CD14-positive monocyte (primary cell): Measurements from ENCODE around the gene SCN2A. TPM values are rescaled to one million over a fixed set of nuclear protein-coding genes. Genes with fewer than 3 reads are reported as not detected.

Experiments
- DNase-seq, 3 donors: peaks; one replicate each; pipeline ENCODE4 v3.0.0-alpha.2; 2011 to 2022
- H2AFZ ChIP-seq: 2 replicates; pipeline ENCODE4 v1.6.0; 2012; ENCODE audit warnings: mild to moderate bottlenecking, low read depth, low read length, inconsistent platforms; ENCODE audit not compliant: insufficient read depth, poor library complexity, severe bottlenecking
- H3K27ac ChIP-seq, 2 donors: 1 replicate in 1 of 2; 2 replicates in 1 of 2; pipeline ENCODE4 v1.5.1; 2012 to 2013; ENCODE audit warnings: low read length in 2 of 2, control low read depth in 1 of 2, inconsistent platforms in 1 of 2, low read depth in 1 of 2, mild to moderate bottlenecking in 1 of 2
- H3K27me3 ChIP-seq, 2 donors: one replicate each; pipeline versions ENCODE4 v1.6.0 to v1.6.1; 2011 to 2013; ENCODE audit warnings: low read length in 2 of 2; ENCODE audit not compliant: control insufficient read depth in 2 of 2, insufficient read depth in 2 of 2
- H3K36me3 ChIP-seq, 2 donors: replicated peaks in 1 of 2; 1 replicate in 1 of 2; 2 replicates in 1 of 2; pipeline versions ENCODE4 v1.5.1 to v1.6.1; 2012 to 2013; ENCODE audit warnings: low read length in 2 of 2, control low read depth in 1 of 2, inconsistent platforms in 1 of 2, mild to moderate bottlenecking in 1 of 2; ENCODE audit not compliant: insufficient read depth in 2 of 2, control insufficient read depth in 1 of 2
- H3K4me1 ChIP-seq, 2 donors: 1 replicate in 1 of 2; 2 replicates in 1 of 2; pipeline versions ENCODE4 v1.5.1 to v1.6.1; 2012 to 2013; ENCODE audit warnings: low read length in 2 of 2, control low read depth in 1 of 2, inconsistent platforms in 1 of 2, mild to moderate bottlenecking in 1 of 2, moderate library complexity in 1 of 2; ENCODE audit not compliant: insufficient read depth in 2 of 2, control insufficient read depth in 1 of 2
- H3K4me2 ChIP-seq: replicated peaks from 2 replicates; pipeline ENCODE3; 2012; ENCODE audit warnings: low read length, moderate library complexity, mild to moderate bottlenecking; ENCODE audit not compliant: poor library complexity, severe bottlenecking; ENCODE audit errors: extremely low read depth
- H3K4me3 ChIP-seq, 3 experiments: fragments of 200-600 bp in 1 of 3; sonication (generic) in 1 of 3; replicated peaks in 1 of 3; 1 replicate in 2 of 3; 2 replicates in 1 of 3; pipeline ENCODE4 v1.5.1; 2011 to 2013; ENCODE audit warnings: low read length in 3 of 3, mild to moderate bottlenecking in 3 of 3, control low read depth in 2 of 3, low read depth in 2 of 3, inconsistent platforms in 1 of 3, moderate library complexity in 1 of 3
- H3K79me2 ChIP-seq: 2 replicates; pipeline ENCODE4 v1.6.0; 2012; ENCODE audit warnings: mild to moderate bottlenecking, control low read depth, inconsistent platforms, low read length, moderate library complexity; ENCODE audit not compliant: insufficient read depth
- H3K9ac ChIP-seq: 2 replicates; pipeline ENCODE4 v1.6.0; 2017; ENCODE audit warnings: low read length, mild to moderate bottlenecking; ENCODE audit not compliant: insufficient read depth, poor library complexity, severe bottlenecking
- H3K9me3 ChIP-seq, 2 donors: replicated peaks in 1 of 2; 1 replicate in 1 of 2; 2 replicates in 1 of 2; pipeline versions ENCODE4 v1.5.1 to v1.6.1; 2012 to 2013; ENCODE audit warnings: low read length in 2 of 2, control low read depth in 1 of 2; ENCODE audit not compliant: control insufficient read depth in 1 of 2, insufficient read depth in 1 of 2
- H4K20me1 ChIP-seq: 2 replicates; pipeline ENCODE4 v1.6.0; 2012; ENCODE audit warnings: mild to moderate bottlenecking, low read length, control low read depth, moderate library complexity; ENCODE audit not compliant: insufficient read depth
- H3K27ac Mint-ChIP-seq, 7 donors: one replicate each; pipeline ENCODE4 v1.8.0; 2020; ENCODE audit warnings: mild to moderate bottlenecking in 7 of 7, mixed read lengths in 7 of 7, moderate library complexity in 6 of 7, inconsistent platforms in 2 of 7
- H3K27me3 Mint-ChIP-seq, 3 donors: one replicate each; pipeline ENCODE4 v1.8.0; 2021 to 2022; ENCODE audit warnings: low read depth in 3 of 3, mild to moderate bottlenecking in 3 of 3, mixed read lengths in 3 of 3, moderate library complexity in 3 of 3, inconsistent platforms in 1 of 3
- H3K36me3 Mint-ChIP-seq, 2 donors: one replicate each; pipeline ENCODE4 v1.8.0; 2020; ENCODE audit warnings: mixed read lengths in 2 of 2, inconsistent platforms in 1 of 2, mild to moderate bottlenecking in 1 of 2
- H3K4me1 Mint-ChIP-seq: one replicate; pipeline ENCODE4 v1.8.0; 2020; ENCODE audit warnings: mild to moderate bottlenecking, mixed read lengths
- H3K4me3 Mint-ChIP-seq, 2 donors: one replicate each; pipeline ENCODE4 v1.8.0; 2020; ENCODE audit warnings: mild to moderate bottlenecking in 2 of 2, mixed read lengths in 2 of 2, moderate library complexity in 1 of 2
- H3K9me3 Mint-ChIP-seq, 7 donors: one replicate each; pipeline ENCODE4 v1.8.0; 2020 to 2022; ENCODE audit warnings: mixed read lengths in 7 of 7, mild to moderate bottlenecking in 6 of 7, moderate library complexity in 6 of 7, inconsistent platforms in 2 of 7
- CTCF ChIP-seq: fragments of 200-600 bp; IDR thresholded peaks from one replicate; pipeline ENCODE4 v1.8.0; 2022; ENCODE audit warnings: antibody characterized with exemption, mild to moderate bottlenecking
- whole genome bisulfite sequencing: methylation state at CpG from one replicate; pipeline ENCODE4 v1.1.5; 2013; ENCODE audit warnings: missing lambda C conversion rate; ENCODE audit not compliant: insufficient coverage; 5-methylcytosine and 5-hydroxymethylcytosine counted together
- intact Hi-C, 2 donors: fragments of 100-400 bp; cut with micrococcal nuclease; formaldehyde crosslinking; loops; one replicate each; pipeline versions ENCODE4 v1.15.0 to v1.15.1; 2023
- polyA plus RNA-seq, 3 donors: library from polyadenylated mRNA; depleted of rRNA in 1 of 3; unstranded in 2 of 3; stranded (reverse) in 1 of 3; fragments of 300-500 nt in 2 of 3; fragments of >200 nt in 1 of 3; fragmentation: Illumina TruSeq in 2 of 3; gene quantifications; 1 replicate in 2 of 3; 2 replicates in 1 of 3; pipeline ENCODE4 v1.2.3, GENCODE V29; 2012 to 2021

SCN2A gene
- polyA plus RNA-seq, 3 donors: not detected

DNA sequence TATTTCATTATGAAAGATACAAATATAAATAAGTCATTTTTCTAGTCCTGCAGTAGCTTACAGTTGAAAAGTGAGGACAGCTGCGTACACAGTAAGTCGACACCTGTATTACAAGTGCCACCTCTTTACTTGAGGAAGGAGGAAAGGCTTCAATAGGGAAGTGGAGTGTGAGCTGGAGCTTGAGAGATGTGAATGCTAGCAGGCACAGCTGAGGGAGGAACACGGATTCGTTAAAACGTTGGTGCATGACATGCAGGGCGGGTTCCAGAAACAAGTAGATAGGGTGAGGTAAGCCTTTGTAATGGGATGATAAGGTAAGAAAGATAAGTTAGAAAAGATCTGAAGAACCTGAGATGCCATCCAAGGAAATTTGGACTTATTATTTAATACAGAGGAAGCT lies 132.1 kb downstream of the SCN2A start:
- H3K4me2 ChIP-seq: no peak overlapping the region
- no peak overlapping the region for H3K9ac ChIP-seq
- H3K9me3 Mint-ChIP-seq: no peaks in the 10 kb centered on the region
- H4K20me1 ChIP-seq: no peaks in the 10 kb centered on the region
- no peak overlapping the region for H3K27ac ChIP-seq
- no peak for DNase-seq
- no peaks in the 10 kb centered on the region for H3K36me3 ChIP-seq
- no peaks in the 10 kb centered on the region for H3K36me3 Mint-ChIP-seq
- no peak overlapping the region for H3K4me3 ChIP-seq
- no peaks in the 10 kb centered on the region for H3K4me1 Mint-ChIP-seq
- H3K4me1 ChIP-seq: no peaks in the 10 kb centered on the region
- H3K27me3 ChIP-seq: no peaks in the 10 kb centered on the region
- 91% methylated on average over 6 of the region's 6 CpGs for WGBS
- no peaks in the 10 kb centered on the region for H3K79me2 ChIP-seq
- H3K9me3 ChIP-seq: no peaks in the 10 kb centered on the region
- intact Hi-C loops: no loop called here
- H3K4me3 Mint-ChIP-seq: no peak overlapping the region
- peaks cover 0 to 3% (median 0%) of the 10 kb centered on the region in 3 donors for H3K27me3 Mint-ChIP-seq
- H2AFZ ChIP-seq: no peak overlapping the region
- TF ChIP-seq CTCF: no peak
- peak overlapping the region in 1 of 7 donors; percentile 13 for H3K27ac Mint-ChIP-seq

DNA sequence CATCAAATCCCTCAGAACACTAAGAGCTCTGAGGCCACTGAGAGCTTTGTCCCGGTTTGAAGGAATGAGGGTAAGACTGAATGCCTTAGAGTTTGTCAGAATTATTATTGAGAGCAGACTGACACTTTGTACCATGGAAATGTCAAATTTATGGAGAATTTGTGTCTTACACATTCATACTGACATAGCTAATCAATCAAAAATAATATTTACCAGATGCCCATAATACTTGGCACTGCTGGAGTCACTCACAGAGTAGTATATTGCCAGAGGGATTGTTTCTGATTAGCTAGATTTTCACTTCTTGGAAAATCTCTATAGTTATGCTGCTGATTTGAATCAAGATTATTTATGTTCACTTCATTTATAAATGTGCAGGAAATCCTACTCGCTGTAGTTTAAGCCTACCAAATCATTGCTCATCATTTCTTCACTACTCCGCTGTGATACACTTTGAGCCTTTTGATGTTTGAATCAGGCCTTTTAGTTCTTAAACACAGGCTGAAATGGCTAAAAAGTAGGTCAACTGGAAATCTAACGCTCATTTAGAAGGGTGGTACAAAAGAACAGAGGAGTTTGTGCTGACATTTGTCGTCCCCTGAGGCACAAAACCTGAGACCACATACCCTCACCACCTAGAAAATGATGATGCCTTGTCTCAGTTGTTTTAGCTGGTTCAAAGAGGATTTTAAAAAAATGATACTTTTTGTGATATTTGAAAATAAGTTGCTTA lies 134.2 kb downstream of the SCN2A start:
- 86% methylated on average over 1 of the region's 5 CpGs for WGBS
- Histone ChIP-seq H3K27ac (no peak overlapping the region), H3K4me3 (no peak overlapping the region), H3K4me2 (no peak overlapping the region), H3K9ac (no peak overlapping the region), H2AFZ (no peak overlapping the region), H3K36me3 (no peaks in the 10 kb centered on the region), H3K27me3 (no peaks in the 10 kb centered on the region), H3K9me3 (no peaks in the 10 kb centered on the region), H4K20me1 (no peaks in the 10 kb centered on the region), H3K79me2 (no peaks in the 10 kb centered on the region), H3K4me1 (no peaks in the 10 kb centered on the region)
- Mint-ChIP-seq H3K9me3 (no peaks in the 10 kb centered on the region), H3K36me3 (no peaks in the 10 kb centered on the region), H3K4me1 (no peaks in the 10 kb centered on the region), H3K27me3 (no peaks in the 10 kb centered on the region), H3K27ac (no peak overlapping the region), H3K4me3 (no peak overlapping the region)
- TF ChIP-seq CTCF: no peak
- no peak for DNase-seq
- intact Hi-C loops: no loop called here
